CD14-positive monocyte (primary cell): ENCODE data around the gene RNASEL. TPM values are rescaled to one million over a fixed set of nuclear protein-coding genes. Genes with fewer than 3 reads are reported as not detected.

Experiments
- DNase-seq, 3 donors: peaks; one replicate each; pipeline ENCODE4 v3.0.0-alpha.2; 2011 to 2022
- H2AFZ ChIP-seq: 2 replicates; pipeline ENCODE4 v1.6.0; 2012; ENCODE audit warnings: mild to moderate bottlenecking, low read depth, low read length, inconsistent platforms; ENCODE audit not compliant: insufficient read depth, poor library complexity, severe bottlenecking
- H3K27ac ChIP-seq, 2 donors: 1 replicate in 1 of 2; 2 replicates in 1 of 2; pipeline ENCODE4 v1.5.1; 2012 to 2013; ENCODE audit warnings: low read length in 2 of 2, control low read depth in 1 of 2, inconsistent platforms in 1 of 2, low read depth in 1 of 2, mild to moderate bottlenecking in 1 of 2
- H3K27me3 ChIP-seq, 2 donors: one replicate each; pipeline versions ENCODE4 v1.6.0 to v1.6.1; 2011 to 2013; ENCODE audit warnings: low read length in 2 of 2; ENCODE audit not compliant: control insufficient read depth in 2 of 2, insufficient read depth in 2 of 2
- H3K36me3 ChIP-seq, 2 donors: replicated peaks in 1 of 2; 1 replicate in 1 of 2; 2 replicates in 1 of 2; pipeline versions ENCODE4 v1.5.1 to v1.6.1; 2012 to 2013; ENCODE audit warnings: low read length in 2 of 2, control low read depth in 1 of 2, inconsistent platforms in 1 of 2, mild to moderate bottlenecking in 1 of 2; ENCODE audit not compliant: insufficient read depth in 2 of 2, control insufficient read depth in 1 of 2
- H3K4me1 ChIP-seq, 2 donors: 1 replicate in 1 of 2; 2 replicates in 1 of 2; pipeline versions ENCODE4 v1.5.1 to v1.6.1; 2012 to 2013; ENCODE audit warnings: low read length in 2 of 2, control low read depth in 1 of 2, inconsistent platforms in 1 of 2, mild to moderate bottlenecking in 1 of 2, moderate library complexity in 1 of 2; ENCODE audit not compliant: insufficient read depth in 2 of 2, control insufficient read depth in 1 of 2
- H3K4me2 ChIP-seq: replicated peaks from 2 replicates; pipeline ENCODE3; 2012; ENCODE audit warnings: low read length, moderate library complexity, mild to moderate bottlenecking; ENCODE audit not compliant: poor library complexity, severe bottlenecking; ENCODE audit errors: extremely low read depth
- H3K4me3 ChIP-seq, 3 experiments: fragments of 200-600 bp in 1 of 3; sonication (generic) in 1 of 3; replicated peaks in 1 of 3; 1 replicate in 2 of 3; 2 replicates in 1 of 3; pipeline ENCODE4 v1.5.1; 2011 to 2013; ENCODE audit warnings: low read length in 3 of 3, mild to moderate bottlenecking in 3 of 3, control low read depth in 2 of 3, low read depth in 2 of 3, inconsistent platforms in 1 of 3, moderate library complexity in 1 of 3
- H3K79me2 ChIP-seq: 2 replicates; pipeline ENCODE4 v1.6.0; 2012; ENCODE audit warnings: mild to moderate bottlenecking, control low read depth, inconsistent platforms, low read length, moderate library complexity; ENCODE audit not compliant: insufficient read depth
- H3K9ac ChIP-seq: 2 replicates; pipeline ENCODE4 v1.6.0; 2017; ENCODE audit warnings: low read length, mild to moderate bottlenecking; ENCODE audit not compliant: insufficient read depth, poor library complexity, severe bottlenecking
- H3K9me3 ChIP-seq, 2 donors: replicated peaks in 1 of 2; 1 replicate in 1 of 2; 2 replicates in 1 of 2; pipeline versions ENCODE4 v1.5.1 to v1.6.1; 2012 to 2013; ENCODE audit warnings: low read length in 2 of 2, control low read depth in 1 of 2; ENCODE audit not compliant: control insufficient read depth in 1 of 2, insufficient read depth in 1 of 2
- H4K20me1 ChIP-seq: 2 replicates; pipeline ENCODE4 v1.6.0; 2012; ENCODE audit warnings: mild to moderate bottlenecking, low read length, control low read depth, moderate library complexity; ENCODE audit not compliant: insufficient read depth
- H3K27ac Mint-ChIP-seq, 7 donors: one replicate each; pipeline ENCODE4 v1.8.0; 2020; ENCODE audit warnings: mild to moderate bottlenecking in 7 of 7, mixed read lengths in 7 of 7, moderate library complexity in 6 of 7, inconsistent platforms in 2 of 7
- H3K27me3 Mint-ChIP-seq, 3 donors: one replicate each; pipeline ENCODE4 v1.8.0; 2021 to 2022; ENCODE audit warnings: low read depth in 3 of 3, mild to moderate bottlenecking in 3 of 3, mixed read lengths in 3 of 3, moderate library complexity in 3 of 3, inconsistent platforms in 1 of 3
- H3K36me3 Mint-ChIP-seq, 2 donors: one replicate each; pipeline ENCODE4 v1.8.0; 2020; ENCODE audit warnings: mixed read lengths in 2 of 2, inconsistent platforms in 1 of 2, mild to moderate bottlenecking in 1 of 2
- H3K4me1 Mint-ChIP-seq: one replicate; pipeline ENCODE4 v1.8.0; 2020; ENCODE audit warnings: mild to moderate bottlenecking, mixed read lengths
- H3K4me3 Mint-ChIP-seq, 2 donors: one replicate each; pipeline ENCODE4 v1.8.0; 2020; ENCODE audit warnings: mild to moderate bottlenecking in 2 of 2, mixed read lengths in 2 of 2, moderate library complexity in 1 of 2
- H3K9me3 Mint-ChIP-seq, 7 donors: one replicate each; pipeline ENCODE4 v1.8.0; 2020 to 2022; ENCODE audit warnings: mixed read lengths in 7 of 7, mild to moderate bottlenecking in 6 of 7, moderate library complexity in 6 of 7, inconsistent platforms in 2 of 7
- WGBS: methylation state at CpG from one replicate; pipeline ENCODE4 v1.1.5; 2013; ENCODE audit warnings: missing lambda C conversion rate; ENCODE audit not compliant: insufficient coverage; 5-methylcytosine and 5-hydroxymethylcytosine counted together
- intact Hi-C, 2 donors: fragments of 100-400 bp; cut with micrococcal nuclease; formaldehyde crosslinking; loops; one replicate each; pipeline versions ENCODE4 v1.15.0 to v1.15.1; 2023
- polyA plus RNA-seq, 3 donors: library from polyadenylated mRNA; depleted of rRNA in 1 of 3; unstranded in 2 of 3; stranded (reverse) in 1 of 3; fragments of 300-500 nt in 2 of 3; fragments of >200 nt in 1 of 3; fragmentation: Illumina TruSeq in 2 of 3; gene quantifications; 1 replicate in 2 of 3; 2 replicates in 1 of 3; pipeline ENCODE4 v1.2.3, GENCODE V29; 2012 to 2021
- TF ChIP-seq, protein P1 (sequence below): fragments of 200-600 bp; IDR thresholded peaks from one replicate; pipeline ENCODE4 v1.8.0; 2022; ENCODE audit warnings: antibody characterized with exemption, mild to moderate bottlenecking

RNASEL gene
- polyA plus RNA-seq, 3 donors, result 6.9 to 12.3 (median 7.9) TPM

DNA sequence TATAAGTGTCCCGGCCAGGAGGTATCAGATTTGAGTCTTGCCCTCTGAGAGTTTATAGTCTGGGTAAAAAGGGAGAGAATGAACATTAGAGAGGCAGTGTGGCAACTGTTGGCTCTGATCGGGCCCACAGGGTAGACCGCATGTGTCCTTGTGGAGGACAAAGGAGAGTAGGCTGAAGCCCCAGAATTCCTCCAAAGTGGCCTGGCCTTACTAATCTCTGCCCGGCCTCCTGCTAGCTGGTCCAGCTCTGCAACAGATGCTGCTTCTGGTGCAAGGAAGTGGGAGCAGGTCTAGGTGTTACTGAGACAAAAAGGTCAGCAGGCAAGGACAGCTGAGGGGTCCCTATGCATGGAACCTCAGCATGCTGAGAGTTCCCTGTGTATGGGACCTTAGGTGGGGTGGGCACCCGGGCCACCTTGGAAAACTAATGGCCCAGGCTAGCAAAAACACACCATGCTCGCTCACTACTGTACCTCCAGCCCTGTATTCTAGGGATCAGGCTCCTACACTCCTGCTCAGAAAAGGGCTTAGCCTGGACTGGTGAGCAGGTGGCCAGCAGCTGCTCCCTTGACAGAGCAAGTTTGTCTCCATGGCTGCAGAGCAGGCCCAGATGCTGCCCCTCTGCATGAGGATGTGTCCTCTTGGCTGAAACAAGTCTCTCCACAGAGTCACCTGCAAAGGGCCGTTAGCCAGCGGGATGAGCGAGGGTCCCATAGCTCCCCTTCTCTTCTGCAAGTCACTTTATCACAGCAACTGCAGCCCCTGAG, 45.4 kb upstream of the RNASEL start:
- H3K9ac ChIP-seq, result no peak overlapping the region
- no peaks in the 10 kb centered on the region for H3K27me3 ChIP-seq
- H3K4me2 ChIP-seq, result no peak overlapping the region
- no peaks in the 10 kb centered on the region for H3K4me1 ChIP-seq
- no peak overlapping the region for H2AFZ ChIP-seq
- intact Hi-C loops, result no loop called here
- no peaks in the 10 kb centered on the region for H3K9me3 ChIP-seq
- H3K27ac ChIP-seq, result no peak overlapping the region
- H3K36me3 Mint-ChIP-seq, result no peaks in the 10 kb centered on the region
- H4K20me1 ChIP-seq, result no peaks in the 10 kb centered on the region
- TF ChIP-seq, protein P1, sequence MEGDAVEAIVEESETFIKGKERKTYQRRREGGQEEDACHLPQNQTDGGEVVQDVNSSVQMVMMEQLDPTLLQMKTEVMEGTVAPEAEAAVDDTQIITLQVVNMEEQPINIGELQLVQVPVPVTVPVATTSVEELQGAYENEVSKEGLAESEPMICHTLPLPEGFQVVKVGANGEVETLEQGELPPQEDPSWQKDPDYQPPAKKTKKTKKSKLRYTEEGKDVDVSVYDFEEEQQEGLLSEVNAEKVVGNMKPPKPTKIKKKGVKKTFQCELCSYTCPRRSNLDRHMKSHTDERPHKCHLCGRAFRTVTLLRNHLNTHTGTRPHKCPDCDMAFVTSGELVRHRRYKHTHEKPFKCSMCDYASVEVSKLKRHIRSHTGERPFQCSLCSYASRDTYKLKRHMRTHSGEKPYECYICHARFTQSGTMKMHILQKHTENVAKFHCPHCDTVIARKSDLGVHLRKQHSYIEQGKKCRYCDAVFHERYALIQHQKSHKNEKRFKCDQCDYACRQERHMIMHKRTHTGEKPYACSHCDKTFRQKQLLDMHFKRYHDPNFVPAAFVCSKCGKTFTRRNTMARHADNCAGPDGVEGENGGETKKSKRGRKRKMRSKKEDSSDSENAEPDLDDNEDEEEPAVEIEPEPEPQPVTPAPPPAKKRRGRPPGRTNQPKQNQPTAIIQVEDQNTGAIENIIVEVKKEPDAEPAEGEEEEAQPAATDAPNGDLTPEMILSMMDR, result no peak
- no peaks in the 10 kb centered on the region for H3K9me3 Mint-ChIP-seq
- H3K36me3 ChIP-seq, result no peaks in the 10 kb centered on the region
- H3K4me1 Mint-ChIP-seq, result peaks cover 9% of the 10 kb centered on the region
- peaks cover 2 to 7% (median 5%) of the 10 kb centered on the region in 3 donors for H3K27me3 Mint-ChIP-seq
- 95% methylated on average over 9 of the region's 9 CpGs for WGBS
- DNase-seq, result no peak
- H3K79me2 ChIP-seq, result no peaks in the 10 kb centered on the region
- H3K27ac Mint-ChIP-seq, result no peak overlapping the region
- H3K4me3 ChIP-seq, result no peak overlapping the region
- no peak overlapping the region for H3K4me3 Mint-ChIP-seq

DNA sequence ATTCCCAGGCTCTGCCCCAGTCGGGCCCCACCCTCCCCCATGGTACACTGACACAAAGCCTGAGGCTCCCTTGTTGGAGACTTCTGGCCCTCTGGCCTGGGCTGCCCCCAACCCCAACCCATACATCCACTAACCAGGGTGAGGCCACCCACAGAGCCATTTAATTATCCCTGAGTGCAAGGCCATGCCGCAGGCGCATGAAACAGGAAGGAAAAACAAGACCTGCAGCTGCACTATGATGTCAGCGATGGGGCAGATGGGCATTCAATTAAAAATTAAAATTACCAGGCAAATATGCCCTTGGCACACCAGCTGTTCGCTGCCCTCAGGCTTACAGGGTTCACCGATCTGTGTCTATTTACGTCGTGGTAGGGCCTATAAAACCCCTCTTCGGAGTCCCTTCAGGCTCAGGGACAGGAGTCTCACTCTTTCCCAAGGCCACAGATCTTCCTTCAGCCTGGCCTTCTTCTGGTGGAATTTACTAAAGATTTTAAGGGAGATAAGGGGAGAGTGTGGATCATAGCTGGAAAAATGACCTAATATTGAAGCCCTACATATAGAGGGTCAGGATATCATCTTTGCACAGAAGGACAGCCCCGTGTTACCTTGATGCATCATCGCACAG, 44.7 kb upstream of the RNASEL start:
- intact Hi-C loops, result no loop called here
- no peak overlapping the region for H3K4me3 ChIP-seq
- TF ChIP-seq, protein P1, result no peak
- no peak overlapping the region for H3K4me2 ChIP-seq
- no peak overlapping the region for H3K9ac ChIP-seq
- H3K79me2 ChIP-seq, result no peaks in the 10 kb centered on the region
- Mint-ChIP-seq H3K36me3 (no peaks in the 10 kb centered on the region), H3K4me1 (peaks cover 10% of the 10 kb centered on the region), H3K4me3 (no peak overlapping the region), H3K9me3 (no peaks in the 10 kb centered on the region), H3K27ac (no peak overlapping the region), H3K27me3 (peaks cover 2 to 8% (median 5%) of the 10 kb centered on the region in 3 donors)
- no peaks in the 10 kb centered on the region for H3K9me3 ChIP-seq
- H3K36me3 ChIP-seq, result no peaks in the 10 kb centered on the region
- no peak for DNase-seq
- H4K20me1 ChIP-seq, result no peaks in the 10 kb centered on the region
- H3K27me3 ChIP-seq, result no peaks in the 10 kb centered on the region
- WGBS, result 78% methylated on average over 11 of the region's 11 CpGs
- no peak overlapping the region for H3K27ac ChIP-seq
- no peak overlapping the region for H2AFZ ChIP-seq
- H3K4me1 ChIP-seq, result no peaks in the 10 kb centered on the region
